Breast epithelium (tissue), 4 donors: ENCODE data around the gene SPNS3. TPM values are rescaled to one million over a fixed set of nuclear protein-coding genes. Genes with fewer than 3 reads are reported as not detected.

Experiments used
- DNase-seq, 2 donors: peaks; one replicate each; pipeline ENCODE4 v3.0.0-alpha.2; 2019; ENCODE audit warnings: low spot score in 2 of 2
- H3K27ac ChIP-seq, 2 donors: fragments of 200-600 bp; sonication (generic) in 1 of 2; one replicate each; pipeline ENCODE4 v1.5.1; 2016 to 2019; ENCODE audit warnings: mild to moderate bottlenecking in 1 of 2
- H3K27me3 ChIP-seq, 2 donors: fragments of 200-600 bp; sonication (generic) in 1 of 2; one replicate each; pipeline versions ENCODE4 v1.5.1 to v1.6.0; 2017 to 2019; ENCODE audit warnings: control low read depth in 1 of 2, mild to moderate bottlenecking in 1 of 2
- H3K36me3 ChIP-seq: fragments of 200-600 bp; one replicate; pipeline ENCODE4 v1.5.1; 2019
- H3K4me1 ChIP-seq, 2 donors: fragments of 200-600 bp; sonication (generic); one replicate each; pipeline ENCODE4 v1.5.1; 2016 to 2019; ENCODE audit warnings: control low read depth in 1 of 2
- H3K4me3 ChIP-seq, 3 donors: fragments of 200-600 bp; sonication (generic); 1 replicate in 2 of 3; 2 replicates in 1 of 3; pipeline ENCODE4 v1.5.1; 2016 to 2019; ENCODE audit warnings: mild to moderate bottlenecking in 3 of 3, moderate library complexity in 2 of 3
- H3K9me3 ChIP-seq, 2 donors: fragments of 200-600 bp; sonication (generic) in 1 of 2; one replicate each; pipeline ENCODE4 v1.5.1; 2016 to 2019; ENCODE audit warnings: control low read depth in 1 of 2
- CTCF ChIP-seq, 3 donors: fragments of 450-650 bp; IDR thresholded peaks; one replicate each; pipeline ENCODE4 v1.5.1; 2016 to 2017; ENCODE audit warnings: antibody characterized with exemption in 3 of 3, mild to moderate bottlenecking in 3 of 3, moderate library complexity in 3 of 3
- POLR2A ChIP-seq: fragments of 450-650 bp; IDR thresholded peaks from one replicate; pipeline ENCODE4 v1.6.1; 2016; ENCODE audit warnings: antibody characterized with exemption, mild to moderate bottlenecking, moderate library complexity
- POLR2AphosphoS5 ChIP-seq, 3 donors: sonication (generic); formaldehyde crosslinking; IDR thresholded peaks; one replicate each; pipeline ENCODE4 v1.6.1; 2017; ENCODE audit warnings: antibody characterized with exemption in 3 of 3
- intact Hi-C: fragments of 100-400 bp; cut with DNase I; formaldehyde crosslinking; loops from one replicate; pipeline ENCODE4 v1.15.1; 2023; ENCODE audit warnings: low total_unique reads
- total RNA-seq, 3 donors: library from RNA; depleted of rRNA; stranded (reverse); fragments of >200 nt; gene quantifications; one replicate each; pipeline ENCODE4 v1.1.0, GENCODE V29; 2016

The SPNS3 gene
- total RNA-seq, 3 donors from 2014 or later: 0.15 TPM; not detected in 2

DNA sequence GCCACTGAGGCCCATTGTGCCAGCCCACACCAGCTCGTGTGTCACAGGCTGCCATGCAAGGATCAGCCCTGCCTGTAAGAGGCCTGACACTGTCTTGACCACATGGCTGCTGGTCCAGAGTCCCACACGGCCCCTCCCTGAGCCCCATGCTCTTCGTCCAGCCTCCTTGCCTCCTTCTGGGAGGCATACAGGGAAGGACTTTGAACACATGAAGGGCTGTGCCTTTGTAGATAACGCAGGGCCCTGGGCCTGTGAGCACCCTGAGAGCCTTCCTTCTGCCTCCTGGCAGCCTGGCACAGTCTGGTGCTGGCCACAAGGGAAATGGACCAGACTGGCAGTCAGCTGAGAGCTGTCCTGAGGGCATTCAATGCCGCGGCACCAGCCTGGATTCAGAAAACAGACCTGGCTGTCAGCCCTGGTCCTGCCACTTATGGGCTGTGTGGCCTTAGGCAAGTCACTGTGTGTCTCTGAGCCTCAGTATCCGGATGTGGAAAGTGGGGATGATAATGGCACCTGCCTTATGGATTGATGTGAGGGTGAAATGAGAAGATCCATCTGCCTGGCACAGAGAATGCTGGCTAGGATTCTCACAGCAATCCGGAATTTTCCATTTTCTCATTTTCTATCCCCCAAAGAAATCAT is 45.7 kb downstream of the SPNS3 start:
- H3K27ac ChIP-seq: peak overlapping the region in 1 of 2 donors; percentile 68
- peaks cover 4 to 36% of the 10 kb centered on the region in 2 donors for H3K4me1 ChIP-seq
- no peaks in the 10 kb centered on the region for H3K27me3 ChIP-seq
- TF ChIP-seq POLR2AphosphoS5 (IDR thresholded peaks at IDR 0.05) (no peak), CTCF (IDR thresholded peaks at IDR 0.05) (no peak), POLR2A (no peak)
- intact Hi-C loops: no loop called here
- H3K9me3 ChIP-seq: no peaks in the 10 kb centered on the region
- H3K4me3 ChIP-seq: no peak overlapping the region
- H3K36me3 ChIP-seq: no peaks in the 10 kb centered on the region
- DNase-seq: no peak

DNA sequence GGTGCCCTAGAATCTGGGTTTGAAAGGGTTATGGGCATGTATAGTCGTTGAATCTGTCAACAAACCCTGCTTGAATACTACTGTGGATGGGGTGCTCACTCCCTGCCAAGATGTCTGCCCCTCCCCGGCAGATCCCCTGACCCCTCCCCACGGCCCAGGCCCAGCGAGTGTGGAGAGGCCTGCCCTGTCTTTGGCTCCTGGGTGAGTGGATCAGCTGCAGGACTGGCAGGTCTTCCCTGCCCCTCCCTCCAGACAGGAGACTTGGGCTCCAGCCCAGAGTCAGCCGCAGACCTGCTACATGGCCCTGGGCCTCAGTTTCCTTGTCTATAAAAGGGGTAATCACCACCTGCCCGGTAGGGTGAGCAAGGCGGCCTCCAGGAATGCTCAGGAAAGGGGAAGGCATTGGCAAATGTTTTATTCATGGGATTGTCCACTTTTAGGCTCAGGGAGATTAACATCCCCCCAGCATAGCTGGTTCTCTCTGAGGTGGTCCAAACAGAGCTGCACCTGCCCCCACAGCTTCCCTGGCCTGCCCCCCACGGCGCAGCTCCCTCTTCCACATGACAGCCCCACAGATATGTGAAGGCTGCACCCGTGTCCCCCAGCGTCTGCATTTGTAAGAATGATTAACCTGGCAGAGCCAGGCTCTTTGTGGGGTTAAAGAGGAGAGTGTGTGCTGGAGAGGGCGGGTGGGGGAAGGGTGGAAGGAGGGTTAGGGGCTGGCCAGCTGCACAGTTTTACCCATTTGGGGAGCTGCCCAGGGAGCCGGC is 46.4 kb downstream of the SPNS3 start:
- H3K4me3 ChIP-seq: no peak overlapping the region
- peaks cover 4 to 32% of the 10 kb centered on the region in 2 donors for H3K4me1 ChIP-seq
- intact Hi-C loops: loop anchor here (5.0 kb wide), 1 partner anchor 1688 kb away; no protein-coding TSS in a partner anchor
- DNase-seq: no peak
- H3K9me3 ChIP-seq: no peaks in the 10 kb centered on the region
- peak overlapping the region; percentile 68 for H3K27ac ChIP-seq
- H3K27me3 ChIP-seq: no peaks in the 10 kb centered on the region
- no peak for TF ChIP-seq POLR2AphosphoS5 (IDR thresholded peaks at IDR 0.05)
- no peak for TF ChIP-seq CTCF (IDR thresholded peaks at IDR 0.05)
- no peak for TF ChIP-seq POLR2A
- H3K36me3 ChIP-seq: no peaks in the 10 kb centered on the region

DNA sequence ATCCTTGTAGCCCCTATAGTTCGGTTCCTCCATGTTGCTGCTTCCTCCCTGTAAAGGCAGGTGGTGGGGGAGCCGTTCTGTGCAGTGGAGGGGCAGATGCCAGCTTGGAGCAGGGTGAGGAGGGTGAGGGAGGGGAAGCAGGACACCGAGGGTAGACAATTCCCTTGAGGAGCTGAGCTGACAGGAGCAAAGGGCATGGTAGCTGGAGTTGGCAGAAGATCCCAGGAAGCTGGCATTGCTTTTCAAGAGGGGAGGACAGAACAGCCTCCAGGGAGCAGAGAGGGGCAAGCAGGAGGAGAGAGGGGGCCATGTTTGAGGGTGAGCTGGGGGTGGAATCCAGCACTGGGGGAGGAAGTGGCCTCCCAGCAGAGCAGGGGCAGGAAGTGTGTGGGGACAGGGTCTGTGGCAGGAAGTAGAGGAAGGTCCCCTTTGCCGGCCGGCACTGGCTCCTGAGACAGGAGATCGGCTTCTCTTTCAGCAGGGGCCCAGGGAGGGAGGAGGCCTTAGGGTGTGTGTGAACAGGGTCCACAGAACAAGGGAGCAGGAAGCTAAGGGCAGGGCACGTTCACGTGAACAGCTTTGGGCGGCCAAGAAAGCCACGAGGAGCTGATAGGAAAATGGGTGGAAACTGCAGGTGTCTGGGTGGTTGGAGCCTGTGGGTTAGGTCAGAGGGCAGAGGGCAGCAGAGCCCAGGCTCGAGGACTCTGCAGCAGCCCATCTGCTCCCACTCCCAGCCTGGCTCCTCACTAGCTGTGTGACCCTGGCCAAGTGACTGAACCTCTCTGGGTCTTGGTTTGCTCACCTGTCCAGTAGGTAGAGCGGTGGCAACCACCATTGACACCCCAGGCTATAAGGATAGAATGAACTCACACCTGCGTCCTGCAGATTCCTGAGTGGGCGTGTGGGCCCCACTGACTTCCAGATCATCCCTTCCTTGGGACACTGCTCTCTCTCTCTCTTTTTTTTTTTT is 47.5 kb downstream of the SPNS3 start:
- H3K27ac ChIP-seq: peak overlapping the region; percentile 68
- H3K36me3 ChIP-seq: no peaks in the 10 kb centered on the region
- no peak overlapping the region for H3K4me3 ChIP-seq
- no peak for DNase-seq
- TF ChIP-seq POLR2AphosphoS5 (IDR thresholded peaks at IDR 0.05) (no peak), CTCF (IDR thresholded peaks at IDR 0.05) (no peak), POLR2A (no peak)
- H3K27me3 ChIP-seq: no peaks in the 10 kb centered on the region
- H3K4me1 ChIP-seq: peaks cover 4 to 26% of the 10 kb centered on the region in 2 donors
- H3K9me3 ChIP-seq: no peaks in the 10 kb centered on the region
- intact Hi-C loops: loop anchor here (5.0 kb wide), 1 partner anchor 1689 kb away; no protein-coding TSS in a partner anchor

DNA sequence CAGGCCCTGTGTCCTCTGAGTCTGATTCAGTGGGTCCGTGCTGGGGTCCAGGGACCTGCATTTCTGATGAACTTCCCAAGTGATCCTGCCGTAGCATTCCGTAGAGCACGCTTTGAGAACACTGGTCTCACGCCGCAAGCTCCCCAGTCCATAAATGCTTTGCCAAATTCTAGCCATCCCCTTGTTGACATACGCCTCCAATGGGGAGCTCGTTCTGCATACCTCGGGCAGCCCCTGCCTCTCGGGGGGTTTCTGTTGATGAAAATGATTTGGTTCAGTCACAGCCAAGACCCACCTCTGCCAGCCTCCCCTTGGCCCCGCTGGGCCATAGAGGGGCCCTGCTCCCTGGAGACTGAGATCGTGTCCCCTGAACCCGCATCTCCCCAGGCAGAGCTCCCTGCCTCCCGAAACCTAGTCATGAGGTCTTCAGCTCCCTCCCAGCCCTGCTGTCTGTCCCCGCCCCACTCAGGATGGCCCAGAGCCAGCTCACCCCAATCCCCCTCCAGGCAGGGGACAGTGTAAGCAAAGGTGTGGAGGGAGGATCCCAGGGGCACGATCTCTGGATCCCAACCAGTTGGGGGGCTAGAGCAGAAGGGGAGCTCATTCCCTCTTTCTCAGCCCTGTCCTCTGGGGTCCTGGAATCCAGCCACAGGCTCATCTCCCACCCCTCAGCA is 48.7 kb downstream of the SPNS3 start:
- intact Hi-C loops: loop anchor here (5.0 kb wide), 1 partner anchor 1690 kb away; no protein-coding TSS in a partner anchor
- no peak for DNase-seq
- Histone ChIP-seq H3K27me3 (no peaks in the 10 kb centered on the region), H3K27ac (peak overlapping the region; percentile 89 to 92), H3K9me3 (no peaks in the 10 kb centered on the region), H3K4me3 (peak overlapping the region in 1 of 3 donors; percentile 35), H3K36me3 (no peaks in the 10 kb centered on the region), H3K4me1 (peaks cover 4 to 14% of the 10 kb centered on the region in 2 donors)
- TF ChIP-seq CTCF (IDR thresholded peaks at IDR 0.05) (no peak), POLR2A (no peak), POLR2AphosphoS5 (IDR thresholded peaks at IDR 0.05) (no peak)
